Testis (tissue), 2 donors: Measurements from ENCODE around the gene IL1RL1.

Experiments
- POLR2A ChIP-seq: fragments of 450-650 bp; IDR thresholded peaks from one replicate; pipeline ENCODE4 v1.6.1; 2017; ENCODE audit warnings: antibody characterized with exemption, mild to moderate bottlenecking, moderate library complexity
- TF ChIP-seq, protein P1 (sequence below), 3 experiments: fragments of 450-650 bp in 2 of 3; fragments of 200-600 bp in 1 of 3; sonication (generic) in 1 of 3; IDR thresholded peaks; one replicate each; pipeline ENCODE4 v1.5.1; 2016 to 2019; ENCODE audit warnings: antibody characterized with exemption in 3 of 3, mild to moderate bottlenecking in 2 of 3, moderate library complexity in 1 of 3

DNA sequence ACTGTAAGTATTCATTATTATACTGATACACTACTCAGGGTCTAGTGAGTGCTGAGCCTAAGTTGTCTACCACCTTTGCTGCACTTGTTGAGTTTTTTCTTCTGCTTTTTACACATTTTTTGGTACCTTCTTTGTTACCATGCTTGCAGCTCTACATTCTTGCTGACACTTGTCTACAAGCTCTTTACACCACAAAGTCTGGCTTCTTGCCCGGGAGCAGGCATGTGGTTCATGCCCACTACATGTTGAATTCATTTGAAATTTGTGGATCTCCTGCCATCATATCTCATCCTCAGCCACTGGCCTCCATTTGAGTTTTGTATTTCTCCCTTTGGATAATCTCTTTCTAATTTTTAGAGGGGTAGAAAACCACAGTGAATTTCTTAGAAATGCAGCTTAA, 74.2 kb downstream of the IL1RL1 start:
- TF ChIP-seq, protein P1, sequence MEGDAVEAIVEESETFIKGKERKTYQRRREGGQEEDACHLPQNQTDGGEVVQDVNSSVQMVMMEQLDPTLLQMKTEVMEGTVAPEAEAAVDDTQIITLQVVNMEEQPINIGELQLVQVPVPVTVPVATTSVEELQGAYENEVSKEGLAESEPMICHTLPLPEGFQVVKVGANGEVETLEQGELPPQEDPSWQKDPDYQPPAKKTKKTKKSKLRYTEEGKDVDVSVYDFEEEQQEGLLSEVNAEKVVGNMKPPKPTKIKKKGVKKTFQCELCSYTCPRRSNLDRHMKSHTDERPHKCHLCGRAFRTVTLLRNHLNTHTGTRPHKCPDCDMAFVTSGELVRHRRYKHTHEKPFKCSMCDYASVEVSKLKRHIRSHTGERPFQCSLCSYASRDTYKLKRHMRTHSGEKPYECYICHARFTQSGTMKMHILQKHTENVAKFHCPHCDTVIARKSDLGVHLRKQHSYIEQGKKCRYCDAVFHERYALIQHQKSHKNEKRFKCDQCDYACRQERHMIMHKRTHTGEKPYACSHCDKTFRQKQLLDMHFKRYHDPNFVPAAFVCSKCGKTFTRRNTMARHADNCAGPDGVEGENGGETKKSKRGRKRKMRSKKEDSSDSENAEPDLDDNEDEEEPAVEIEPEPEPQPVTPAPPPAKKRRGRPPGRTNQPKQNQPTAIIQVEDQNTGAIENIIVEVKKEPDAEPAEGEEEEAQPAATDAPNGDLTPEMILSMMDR (IDR thresholded peaks at IDR 0.05): no peak
- no peak for TF ChIP-seq POLR2A
